AG09319 (cell line): ENCODE data around the gene GABRA4.

Source experiments
- DNase-seq: peaks from one replicate; pipeline ENCODE4 v3.0.0-alpha.2; 2010; ENCODE audit warnings: low read depth; ENCODE audit errors: extremely low read depth
- CTCF ChIP-seq: IDR thresholded peaks from 2 replicates; pipeline ENCODE4 v1.5.1; 2011; ENCODE audit warnings: low read depth, mild to moderate bottlenecking, inconsistent platforms, low read length, moderate library complexity

Gene GABRA4

GRCh38 chr4:46958742-46959488 lies 34.5 kb downstream of the GABRA4 start:
- TF ChIP-seq CTCF = no peak
- DNase-seq = no peak

- no peak for DNase-seq
- no peak for TF ChIP-seq CTCF
Measured at GRCh38 chr4:46956451-46956850, 36.9 kb downstream of the GABRA4 start.

- DNase-seq = no peak
- no peak for TF ChIP-seq CTCF
Measured at GRCh38 chr4:46955601-46956000, 37.8 kb downstream of the GABRA4 start.

GRCh38 chr4:46954643-46955042 lies 38.7 kb downstream of the GABRA4 start:
- no peak for DNase-seq
- no peak for TF ChIP-seq CTCF

GRCh38 chr4:46953564-46953963 lies 39.8 kb downstream of the GABRA4 start:
- DNase-seq = no peak
- TF ChIP-seq CTCF = no peak

GRCh38 chr4:46952451-46952850 lies 40.9 kb downstream of the GABRA4 start:
- no peak for DNase-seq
- TF ChIP-seq CTCF = no peak

- no peak for DNase-seq
- no peak for TF ChIP-seq CTCF
Measured at GRCh38 chr4:46950826-46951225, 42.6 kb downstream of the GABRA4 start.
